Activated CD4-positive, alpha-beta T cell treated with anti-CD3 and anti-CD28 coated beads, Interleukin-2, amount 50 U/mL, for 24 hours (primary cell): ENCODE data around the gene MRPL14.

Source experiments
- DNase-seq, 2 donors: peaks; one replicate each; pipeline ENCODE4 v3.0.0-alpha.2; 2020; ENCODE audit warnings: low read depth in 1 of 2, low spot score in 1 of 2

MRPL14 gene

DNA sequence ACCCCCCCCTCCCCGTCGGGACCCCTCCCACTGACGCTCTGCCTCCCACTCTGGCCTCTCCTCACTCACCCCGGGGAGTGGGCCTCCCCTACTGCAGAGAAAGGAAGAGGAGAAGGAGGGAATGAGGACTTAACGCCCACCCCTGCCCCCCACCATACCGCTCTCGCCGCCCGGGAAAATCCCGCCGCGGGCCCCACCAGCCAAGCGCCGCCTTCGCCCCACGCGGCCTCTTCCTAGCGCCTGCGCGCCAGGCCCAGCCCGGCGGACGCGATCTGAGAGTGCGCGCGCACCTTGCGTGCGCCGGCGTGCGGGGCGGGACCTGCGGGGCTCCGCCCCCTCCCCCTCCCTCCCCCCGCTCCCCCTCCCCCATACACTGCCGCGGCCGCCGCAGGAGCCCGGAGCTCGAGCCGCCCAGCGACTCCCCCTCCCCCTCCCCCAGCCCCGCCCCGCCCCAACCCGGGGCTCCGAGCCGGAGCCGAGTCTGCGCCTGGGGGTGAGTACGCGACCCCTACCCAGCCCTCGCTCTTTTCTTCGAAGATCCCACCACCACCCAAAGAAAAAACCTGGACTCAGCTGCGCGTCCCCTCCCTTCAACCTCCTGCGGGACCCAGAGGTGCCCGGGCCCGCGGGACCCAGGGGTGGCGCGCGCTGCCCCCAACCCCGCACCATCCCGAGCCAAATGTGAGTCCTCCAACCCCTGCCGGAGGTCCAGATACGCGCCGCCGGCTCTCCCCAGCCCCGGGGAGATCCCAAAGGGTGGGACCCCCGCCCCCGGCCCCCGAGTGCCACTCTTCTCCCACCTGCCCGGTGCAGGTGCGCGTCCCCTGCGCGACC lies at the start of gene MRPL14, which contains the start of gene TMEM63B:
TSS of gene MRPL14 (minus strand) at position 267 of the 834 bp plus-strand sequence. CDS start 10,841 bp downstream, outside the sequence.
TSS of gene TMEM63B (plus strand) at position 369 of the 834 bp plus-strand sequence. CDS start 7,031 bp downstream, outside the sequence.
- peak; percentile 83 to 85 for DNase-seq

DNA sequence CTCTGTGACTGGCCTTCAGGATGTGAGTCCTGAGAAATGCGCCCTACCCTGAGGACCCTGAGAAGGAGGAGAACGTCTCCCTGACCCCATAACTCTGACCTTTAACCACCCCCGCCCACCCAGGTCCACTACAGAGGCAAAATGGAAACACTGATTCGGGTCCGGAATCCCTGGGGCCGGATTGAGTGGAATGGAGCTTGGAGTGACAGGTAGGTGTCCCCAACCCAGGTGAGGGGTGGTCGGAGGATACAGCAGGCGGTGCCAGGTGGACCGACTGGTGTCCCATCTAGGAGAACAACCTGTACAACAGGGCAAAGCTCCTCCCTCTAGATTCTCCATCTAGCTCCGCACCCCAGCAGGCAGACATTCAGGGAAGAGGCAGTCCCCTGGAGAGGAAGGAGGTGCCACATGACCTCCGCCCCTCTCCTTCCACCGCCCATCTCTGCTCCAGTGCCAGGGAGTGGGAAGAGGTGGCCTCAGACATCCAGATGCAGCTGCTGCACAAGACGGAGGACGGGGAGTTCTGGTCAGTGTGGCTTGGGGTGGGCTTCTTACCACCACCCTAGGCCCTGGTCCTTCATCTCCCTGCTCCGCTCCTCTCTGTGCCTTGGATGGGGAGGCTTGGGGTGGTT lies 49.0 kb upstream of the MRPL14 start:
- DNase-seq, result no peak

DNA sequence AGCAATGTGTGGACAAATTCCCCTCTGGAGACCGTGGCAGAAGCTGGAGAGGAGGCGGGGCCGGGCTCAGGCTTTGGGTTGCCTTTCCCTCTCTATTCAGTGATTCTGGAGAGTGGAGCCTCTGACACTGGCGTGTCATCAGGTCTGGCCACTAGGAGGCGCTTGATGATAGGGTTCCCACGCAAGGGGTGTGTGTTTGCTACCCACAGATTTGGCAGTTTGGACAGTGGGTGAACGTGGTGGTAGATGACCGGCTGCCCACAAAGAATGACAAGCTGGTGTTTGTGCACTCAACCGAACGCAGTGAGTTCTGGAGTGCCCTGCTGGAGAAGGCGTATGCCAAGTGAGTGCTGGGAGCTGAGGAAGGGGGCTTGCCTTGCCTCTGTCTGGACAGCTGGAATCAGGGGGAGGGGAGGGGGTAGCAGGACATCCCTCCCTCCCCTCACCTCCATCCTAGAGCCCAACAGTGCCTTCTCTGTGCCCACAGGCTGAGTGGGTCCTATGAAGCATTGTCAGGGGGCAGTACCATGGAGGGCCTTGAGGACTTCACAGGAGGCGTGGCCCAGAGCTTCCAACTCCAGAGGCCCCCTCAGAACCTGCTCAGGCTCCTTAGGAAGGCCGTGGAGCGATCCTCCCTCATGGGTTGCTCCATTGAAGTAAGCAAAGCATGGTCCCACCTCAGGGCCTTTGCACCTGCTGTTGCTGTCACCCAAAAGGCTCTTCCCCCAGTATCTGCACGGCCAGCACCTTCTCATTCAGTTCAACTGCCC lies 45.7 kb upstream of the MRPL14 start:
- DNase-seq, result peak; percentile 53 to 78

DNA sequence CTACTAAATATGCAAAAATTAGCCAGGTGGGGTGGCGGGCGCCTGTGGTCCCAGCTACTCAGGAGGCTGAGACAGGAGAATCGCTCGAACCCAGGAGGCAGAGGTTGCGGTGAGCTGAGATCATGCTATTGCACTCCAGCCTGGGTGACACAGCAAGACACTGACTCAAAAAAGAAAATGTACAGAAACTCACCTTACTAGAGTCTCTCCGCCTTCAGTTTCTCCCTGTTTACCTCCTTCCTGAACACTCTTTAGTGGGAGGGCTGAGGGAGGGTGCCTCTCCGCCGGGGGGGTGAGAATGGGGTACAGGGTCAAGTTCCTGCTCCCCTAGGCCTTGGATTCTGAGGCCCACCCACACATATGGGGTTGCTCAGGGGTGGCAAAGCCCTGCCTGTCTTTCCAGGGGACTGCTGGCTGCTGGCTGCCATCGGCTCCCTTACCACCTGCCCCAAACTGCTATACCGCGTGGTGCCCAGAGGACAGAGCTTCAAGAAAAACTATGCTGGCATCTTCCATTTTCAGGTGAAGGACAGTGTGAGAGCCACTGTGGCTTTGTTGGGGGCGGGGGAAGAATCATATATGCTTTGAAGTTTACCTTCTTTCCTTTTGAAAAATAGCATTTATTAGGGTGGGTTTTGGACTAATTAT lies 44.8 kb upstream of the MRPL14 start:
- DNase-seq, result peak in 1 of 2 donors; percentile 9

DNA sequence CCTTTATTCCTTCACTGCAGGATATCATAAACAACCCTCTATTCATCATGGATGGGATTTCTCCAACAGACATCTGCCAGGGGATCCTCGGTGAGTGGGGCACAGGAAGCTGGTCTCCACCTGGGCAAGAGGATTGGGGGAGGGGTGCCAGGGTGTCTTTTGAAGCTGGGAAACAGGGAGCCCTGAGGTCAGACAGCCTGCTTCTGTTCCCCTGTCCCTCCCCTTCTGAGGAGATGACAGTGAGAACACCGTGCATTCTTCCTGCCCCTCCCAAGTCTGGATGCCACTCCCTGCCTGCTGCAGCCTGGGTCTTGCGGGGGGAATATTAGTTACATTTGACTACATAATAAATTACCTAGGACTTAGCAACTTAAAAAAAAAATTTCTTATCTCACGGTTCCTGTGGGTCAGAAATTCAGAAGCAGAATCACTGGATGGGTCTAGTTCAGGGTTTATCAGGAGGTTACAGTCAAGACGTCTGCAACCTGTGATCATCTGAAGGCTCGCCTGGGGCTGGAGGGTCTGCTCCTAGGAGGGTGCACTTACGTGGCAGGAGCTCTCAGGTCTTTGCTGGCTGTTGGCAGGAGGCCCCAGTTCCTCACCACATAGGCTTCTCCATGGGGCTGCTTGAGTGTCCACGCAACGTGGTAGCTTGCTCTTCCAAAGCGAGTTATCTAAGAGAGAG lies 42.8 kb upstream of the MRPL14 start:
- DNase-seq, result no peak

GRCh38 chr6:44169154-44169553 lies 41.9 kb upstream of the MRPL14 start:
- no peak for DNase-seq

- DNase-seq, result no peak
Measured at GRCh38 chr6:44167567-44167966, 40.3 kb upstream of the MRPL14 start.

GRCh38 chr6:44166591-44167184 lies 39.4 kb upstream of the MRPL14 start:
- DNase-seq, result no peak

- no peak for DNase-seq
Measured at GRCh38 chr6:44166116-44166515, 38.9 kb upstream of the MRPL14 start.

- DNase-seq, result no peak
Measured at GRCh38 chr6:44162876-44163625, 35.8 kb upstream of the MRPL14 start.

DNA sequence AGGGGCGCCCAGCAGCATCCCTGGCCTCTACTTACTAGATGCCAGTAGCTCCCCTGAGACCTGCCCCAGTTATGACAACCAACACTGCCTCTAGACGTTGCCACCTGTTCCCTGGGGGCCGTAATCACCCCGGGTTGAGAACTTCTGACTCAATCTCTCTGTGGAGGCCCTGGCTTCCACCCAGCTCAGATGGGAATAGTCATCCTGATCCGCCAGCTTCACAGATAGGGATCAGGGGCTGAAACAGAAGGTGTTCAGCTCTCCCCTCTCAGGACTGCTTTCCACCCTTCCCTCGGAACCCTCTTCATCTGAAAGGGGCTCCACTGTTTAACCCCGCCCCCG lies 34.7 kb upstream of the MRPL14 start:
- no peak for DNase-seq

GRCh38 chr6:44158770-44159228 lies 31.5 kb upstream of the MRPL14 start, which contains the start of gene CAPN11:
Gene CAPN11 (plus strand): TSS chr6:44158820. CDS start chr6:44158849, 29 bp downstream.
- DNase-seq, result no peak

DNA sequence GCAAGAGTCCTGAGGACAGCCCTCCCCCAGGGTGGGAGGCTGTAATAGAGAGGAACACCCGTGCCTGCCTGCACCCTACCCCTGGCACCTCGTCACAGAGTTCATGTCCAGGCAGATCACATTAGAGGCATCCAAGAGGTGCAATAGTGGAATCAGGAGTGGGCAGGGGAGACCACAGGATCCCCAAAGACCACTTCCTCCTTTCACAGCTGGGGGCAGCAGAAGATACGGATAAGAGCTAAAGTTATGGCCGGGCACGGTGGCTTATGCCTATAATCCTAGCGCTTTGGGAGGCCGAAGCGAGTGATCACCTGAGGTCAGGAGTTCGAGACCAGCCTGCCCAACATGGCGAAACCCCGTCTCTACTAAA lies 29.9 kb upstream of the MRPL14 start:
- no peak for DNase-seq

DNA sequence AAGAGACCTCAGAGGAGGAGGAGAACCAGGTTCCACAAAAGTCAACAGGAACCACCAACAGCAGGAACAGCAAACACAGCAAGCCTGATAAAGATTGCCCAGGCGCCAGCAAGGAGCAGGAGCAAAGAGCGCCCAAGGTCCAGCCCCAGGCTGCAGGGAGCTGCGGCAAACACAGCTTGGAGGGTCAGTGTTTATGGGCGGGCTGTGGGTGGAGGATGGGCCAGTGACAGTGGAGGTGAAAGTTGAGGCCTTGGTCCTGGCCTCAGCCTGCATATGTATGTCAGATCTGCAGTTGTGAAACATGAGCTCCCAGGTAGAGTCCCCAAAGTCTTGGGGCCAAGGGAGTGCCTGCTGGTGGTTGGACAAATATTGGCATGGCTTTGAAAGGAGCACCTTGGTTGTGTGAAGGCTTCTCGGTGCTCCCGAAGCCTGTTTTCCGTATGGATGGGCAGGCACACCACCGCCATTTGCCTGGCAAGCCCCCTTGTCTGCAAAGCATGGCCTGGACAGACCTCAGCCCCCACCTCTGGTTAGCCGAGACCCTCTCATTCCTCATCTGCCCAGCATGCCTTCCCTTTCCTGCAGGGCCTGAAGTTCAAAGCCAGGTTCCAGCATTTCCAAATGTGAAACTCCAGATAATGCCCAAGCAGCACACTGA lies 29.4 kb upstream of the MRPL14 start:
- DNase-seq, result no peak

DNA sequence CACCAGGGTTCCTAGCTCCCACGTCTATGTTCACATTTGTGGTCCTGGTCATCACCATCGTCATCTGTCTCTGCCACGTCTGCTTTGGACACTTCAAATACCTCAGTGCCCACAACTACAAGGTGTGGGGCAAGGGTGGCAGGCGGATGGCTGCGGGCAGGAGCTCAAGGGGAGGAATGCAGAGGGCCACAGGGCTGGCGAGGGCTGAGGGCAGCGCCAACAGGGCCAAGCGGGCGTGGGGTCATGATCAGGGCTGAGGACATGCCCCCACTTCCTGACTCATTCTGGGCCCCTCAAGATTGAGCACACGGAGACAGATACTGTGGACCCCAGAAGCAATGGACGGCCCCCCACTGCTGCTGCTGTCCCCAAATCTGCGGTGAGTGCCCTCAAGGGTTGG lies 26.8 kb upstream of the MRPL14 start:
- DNase-seq, result no peak

- DNase-seq, result no peak
Measured at GRCh38 chr6:44152533-44152932, 25.3 kb upstream of the MRPL14 start.

DNA sequence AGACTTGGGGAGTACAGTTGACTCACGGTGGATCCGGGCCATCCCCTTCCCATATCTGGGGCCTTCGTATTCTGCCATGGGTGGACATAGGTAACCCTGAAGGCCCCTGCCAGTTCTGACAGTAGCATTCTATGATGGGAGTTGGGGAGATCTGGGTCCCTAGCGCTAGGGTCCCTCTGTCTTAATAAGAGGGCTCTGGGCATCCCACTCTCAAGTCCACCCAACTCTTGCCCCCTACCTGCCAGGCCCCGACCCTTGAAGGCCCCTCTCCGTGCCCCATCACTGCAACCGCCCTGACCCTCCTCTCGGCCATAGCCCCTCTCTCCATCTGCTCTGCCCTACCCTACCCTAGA lies 24.8 kb upstream of the MRPL14 start:
- no peak for DNase-seq

DNA sequence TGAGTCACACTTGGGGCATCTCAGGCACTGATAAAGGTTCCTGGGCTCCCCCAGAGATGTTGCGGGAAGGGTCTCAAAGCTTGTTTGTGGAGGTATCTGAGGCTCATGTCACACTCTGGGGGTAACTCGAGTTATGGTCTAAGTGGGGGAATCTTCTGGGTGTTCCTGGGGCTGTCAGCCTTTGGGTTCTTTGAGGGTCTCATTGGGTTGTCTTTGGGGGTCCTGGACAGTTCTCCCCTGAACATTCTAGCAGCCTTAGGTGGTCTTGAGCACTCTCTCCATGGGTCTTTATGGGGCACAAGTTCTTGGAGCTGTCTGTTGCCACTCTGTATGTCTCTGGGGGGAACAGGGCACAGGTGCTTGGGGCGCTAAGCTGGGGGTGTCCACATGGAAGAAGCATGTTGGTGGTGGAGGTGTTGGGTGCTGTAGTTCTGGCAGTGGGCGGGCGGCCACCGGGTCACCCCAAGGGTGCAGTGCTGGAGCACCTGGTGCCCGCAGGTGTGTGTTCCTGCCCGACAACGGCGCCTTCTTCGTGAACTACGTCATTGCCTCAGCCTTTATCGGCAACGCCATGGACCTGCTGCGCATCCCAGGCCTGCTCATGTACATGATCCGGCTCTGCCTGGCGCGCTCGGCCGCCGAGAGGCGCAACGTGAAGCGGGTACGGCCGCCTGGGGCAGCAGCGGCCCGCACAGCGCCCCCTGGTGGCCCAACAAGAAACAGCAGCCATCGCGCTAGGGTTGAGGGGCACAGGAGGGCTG lies 24.3 kb upstream of the MRPL14 start:
- DNase-seq, result peak; percentile 65 to 77
